ENCODE measurements around the gene TECPR2.
"Not testable (repeated sequence)": the region's sequence is repeated elsewhere in the genome, so short reads cannot be mapped to it uniquely, and the experiment has no call there.

TECPR2 gene

GRCh38 chr14:102518063-102518648 lies 155.4 kb downstream of the TECPR2 start:
- H3K9ac ChIP-seq: no peak overlapping the region
- H3K9me3 ChIP-seq (ENCODE audit: control insufficient read depth, low read length): no peaks in the 10 kb centered on the region
- H3K27me3 ChIP-seq (ENCODE audit: control insufficient read depth, insufficient read depth, low read length): no peaks in the 10 kb centered on the region
- no peak overlapping the region for H3K4me3 ChIP-seq (ENCODE audit: low read depth, low read length)
- H3K79me2 ChIP-seq: no peaks in the 10 kb centered on the region
- H3K4me1 ChIP-seq: no peaks in the 10 kb centered on the region
- no peaks in the 10 kb centered on the region for H3K36me3 ChIP-seq (ENCODE audit: control insufficient read depth, insufficient read depth, low read length)
- no peak overlapping the region for H3K27ac ChIP-seq
- no peak overlapping the region for H2AFZ ChIP-seq
- TF ChIP-seq CTCF (IDR thresholded peaks at IDR 0.05): no peak
- no peak overlapping the region for H3K4me2 ChIP-seq (ENCODE audit: low read length)

GRCh38 chr14:102519709-102520108 lies 157.0 kb downstream of the TECPR2 start:
- H3K79me2 ChIP-seq; H3K4me3 ChIP-seq (ENCODE audit: low read depth, low read length); H3K27ac ChIP-seq; H2AFZ ChIP-seq; H3K27me3 ChIP-seq (ENCODE audit: control insufficient read depth, insufficient read depth, low read length); H3K9ac ChIP-seq; H3K4me2 ChIP-seq (ENCODE audit: low read length); H3K36me3 ChIP-seq (ENCODE audit: control insufficient read depth, insufficient read depth, low read length); H3K4me1 ChIP-seq; H3K9me3 ChIP-seq (ENCODE audit: control insufficient read depth, low read length): not testable (repeated sequence)

GRCh38 chr14:102523200-102523568 lies 160.4 kb downstream of the TECPR2 start:
- H3K36me3 ChIP-seq (ENCODE audit: control insufficient read depth, insufficient read depth, low read length): no peaks in the 10 kb centered on the region
- H3K4me3 ChIP-seq (ENCODE audit: low read depth, low read length): no peak overlapping the region
- peaks cover 3% of the 10 kb centered on the region for H3K4me1 ChIP-seq
- no peak overlapping the region for H3K27ac ChIP-seq
- no peaks in the 10 kb centered on the region for H3K79me2 ChIP-seq
- H2AFZ ChIP-seq: peak overlapping the region; percentile 28
- no peaks in the 10 kb centered on the region for H3K27me3 ChIP-seq (ENCODE audit: control insufficient read depth, insufficient read depth, low read length)
- no peak for TF ChIP-seq CTCF (IDR thresholded peaks at IDR 0.05)
- no peaks in the 10 kb centered on the region for H3K9me3 ChIP-seq (ENCODE audit: control insufficient read depth, low read length)
- H3K9ac ChIP-seq: no peak overlapping the region
- H3K4me2 ChIP-seq (ENCODE audit: low read length): no peak overlapping the region

GRCh38 chr14:102523569-102524450 lies 161.1 kb downstream of the TECPR2 start:
- no peaks in the 10 kb centered on the region for H3K27me3 ChIP-seq (ENCODE audit: control insufficient read depth, insufficient read depth, low read length)
- H3K79me2 ChIP-seq: no peaks in the 10 kb centered on the region
- H3K36me3 ChIP-seq (ENCODE audit: control insufficient read depth, insufficient read depth, low read length): no peaks in the 10 kb centered on the region
- peak overlapping the region; percentile 54 for H3K27ac ChIP-seq
- peak overlapping the region; percentile 88 for H2AFZ ChIP-seq
- H3K9ac ChIP-seq: no peak overlapping the region
- no peak for TF ChIP-seq CTCF (IDR thresholded peaks at IDR 0.05)
- H3K4me3 ChIP-seq (ENCODE audit: low read depth, low read length): peak overlapping the region; percentile 78
- peaks cover 3% of the 10 kb centered on the region for H3K4me1 ChIP-seq
- H3K4me2 ChIP-seq (ENCODE audit: low read length): peak overlapping the region; percentile 88
- H3K9me3 ChIP-seq (ENCODE audit: control insufficient read depth, low read length): no peaks in the 10 kb centered on the region

- Histone ChIP-seq H3K27ac (peak overlapping the region; percentile 54), H3K79me2 (no peaks in the 10 kb centered on the region), H3K36me3 (ENCODE audit: control insufficient read depth, insufficient read depth, low read length) (no peaks in the 10 kb centered on the region), H2AFZ (peak overlapping the region; percentile 88), H3K9ac (peak overlapping the region; percentile 16), H3K4me3 (ENCODE audit: low read depth, low read length) (peak overlapping the region; percentile 78), H3K4me2 (ENCODE audit: low read length) (peak overlapping the region; percentile 88), H3K27me3 (ENCODE audit: control insufficient read depth, insufficient read depth, low read length) (no peaks in the 10 kb centered on the region), H3K9me3 (ENCODE audit: control insufficient read depth, low read length) (no peaks in the 10 kb centered on the region), H3K4me1 (peaks cover 3% of the 10 kb centered on the region)
- peak; percentile 100 for TF ChIP-seq CTCF (IDR thresholded peaks at IDR 0.05)
Measured at GRCh38 chr14:102524451-102525218, 161.9 kb downstream of the TECPR2 start.
